ENCODE measurements around the gene FXYD3.

The FXYD3 gene

DNA sequence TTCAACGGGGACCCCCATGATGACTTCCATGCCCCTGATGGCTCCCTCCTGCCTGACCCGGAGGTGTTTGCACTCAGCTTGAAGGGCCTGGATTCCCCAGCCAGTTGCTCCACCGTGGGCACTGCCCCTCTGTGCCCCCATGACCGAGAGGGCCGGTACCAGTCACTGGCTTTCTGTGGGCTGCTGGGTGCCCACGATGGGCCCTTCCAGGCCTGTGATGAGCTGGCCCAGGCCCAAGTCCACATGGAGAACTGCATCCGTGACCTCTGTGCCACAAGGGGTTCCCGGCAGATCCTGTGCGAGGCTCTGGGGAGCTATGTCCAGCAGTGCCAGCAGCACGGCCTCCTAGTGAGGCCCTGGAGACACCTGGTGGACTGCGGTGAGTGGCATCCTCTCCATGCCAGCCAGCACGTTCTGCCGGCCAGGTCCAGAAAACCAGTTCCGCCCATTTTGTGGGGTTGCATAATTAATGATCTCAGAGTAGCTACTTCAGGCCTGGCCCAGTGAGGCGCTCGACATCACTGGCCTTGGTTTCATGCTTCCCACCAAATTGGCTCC, 34.9 kb upstream of the FXYD3 start:
- Mint-ChIP-seq H3K27ac (no peak overlapping the region), H3K27me3 (no peaks in the 10 kb centered on the region), H3K4me3 (no peak overlapping the region), H3K36me3 (no peaks in the 10 kb centered on the region), H3K9me3 (no peaks in the 10 kb centered on the region), H3K4me1 (peaks cover 2% of the 10 kb centered on the region)

GRCh38 chr19:35081201-35081600, 34.4 kb upstream of the FXYD3 start:
- Mint-ChIP-seq H3K27me3 (no peaks in the 10 kb centered on the region), H3K4me3 (no peak overlapping the region), H3K9me3 (no peaks in the 10 kb centered on the region), H3K36me3 (no peaks in the 10 kb centered on the region), H3K27ac (no peak overlapping the region), H3K4me1 (peaks cover 5% of the 10 kb centered on the region)

DNA sequence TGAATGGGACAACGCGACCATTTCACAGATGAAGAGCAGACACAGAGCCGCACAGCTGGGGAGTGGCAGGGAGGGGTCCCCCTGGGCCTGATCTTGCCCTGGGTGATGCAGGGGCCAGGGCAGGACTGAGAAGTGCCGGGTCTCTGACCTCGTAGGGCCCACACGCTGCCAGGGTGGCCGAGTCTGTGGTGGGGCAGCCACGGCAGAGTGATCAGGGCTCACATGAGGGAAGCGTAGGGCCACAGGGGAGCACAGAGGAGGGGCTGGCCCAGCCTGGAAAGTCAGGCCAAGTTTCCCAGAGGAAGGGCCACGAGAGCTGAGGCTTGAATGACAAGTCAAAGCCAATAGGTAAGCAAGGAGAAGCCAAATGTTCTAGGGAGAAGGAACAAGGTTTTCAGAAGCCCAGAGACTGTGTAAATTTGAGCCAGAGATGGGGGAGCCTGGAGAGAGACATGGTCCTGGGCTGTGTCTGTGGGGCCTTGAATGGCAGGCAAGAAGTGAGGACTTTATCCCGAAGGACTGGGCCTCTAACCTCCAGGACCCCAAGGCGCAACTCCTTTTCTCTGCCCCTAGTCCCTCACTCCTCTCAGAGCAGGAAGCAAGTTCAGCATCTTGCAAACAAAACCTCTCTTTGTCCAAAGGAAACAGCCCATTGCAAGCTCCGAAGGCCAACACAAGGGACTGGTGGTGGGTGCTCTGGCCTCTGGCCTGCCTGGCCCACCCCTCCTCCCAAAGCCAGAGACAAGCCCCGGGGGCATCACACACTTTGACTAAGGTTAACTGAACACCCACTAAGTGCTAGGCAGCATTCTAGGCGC, 31.7 kb upstream of the FXYD3 start:
- H3K27me3 Mint-ChIP-seq, result no peaks in the 10 kb centered on the region
- no peak overlapping the region for H3K4me3 Mint-ChIP-seq

DNA sequence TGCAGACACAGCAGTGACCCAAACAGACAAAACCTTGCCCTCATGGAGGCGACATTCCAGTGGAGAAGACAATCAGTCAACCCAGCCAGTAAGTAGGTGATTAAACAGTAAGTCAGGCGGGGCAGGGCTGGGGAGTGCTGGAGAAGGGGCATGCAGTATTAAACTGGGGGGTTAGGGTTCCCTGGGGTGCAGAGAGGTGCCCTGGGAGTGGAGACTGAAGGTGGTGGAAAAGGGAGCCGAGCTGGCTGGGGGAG, 31.2 kb upstream of the FXYD3 start:
- H3K4me3 Mint-ChIP-seq, result no peak overlapping the region
- peaks cover 5% of the 10 kb centered on the region for H3K4me1 Mint-ChIP-seq
- no peaks in the 10 kb centered on the region for H3K9me3 Mint-ChIP-seq
- H3K27me3 Mint-ChIP-seq, result no peaks in the 10 kb centered on the region
- H3K36me3 Mint-ChIP-seq, result no peaks in the 10 kb centered on the region
- H3K27ac Mint-ChIP-seq, result no peak overlapping the region

More for the DNA sequence above, 31.7 kb upstream of the FXYD3 start:
- Mint-ChIP-seq H3K4me1 (peaks cover 5% of the 10 kb centered on the region), H3K9me3 (no peaks in the 10 kb centered on the region), H3K27ac (no peak overlapping the region), H3K36me3 (no peaks in the 10 kb centered on the region)

- Mint-ChIP-seq H3K4me3 (no peak overlapping the region), H3K27ac (no peak overlapping the region), H3K27me3 (peaks cover 4% of the 10 kb centered on the region), H3K4me1 (peaks cover 9% of the 10 kb centered on the region), H3K9me3 (no peaks in the 10 kb centered on the region), H3K36me3 (no peaks in the 10 kb centered on the region)
Measured at GRCh38 chr19:35085947-35086346, 29.7 kb upstream of the FXYD3 start.

DNA sequence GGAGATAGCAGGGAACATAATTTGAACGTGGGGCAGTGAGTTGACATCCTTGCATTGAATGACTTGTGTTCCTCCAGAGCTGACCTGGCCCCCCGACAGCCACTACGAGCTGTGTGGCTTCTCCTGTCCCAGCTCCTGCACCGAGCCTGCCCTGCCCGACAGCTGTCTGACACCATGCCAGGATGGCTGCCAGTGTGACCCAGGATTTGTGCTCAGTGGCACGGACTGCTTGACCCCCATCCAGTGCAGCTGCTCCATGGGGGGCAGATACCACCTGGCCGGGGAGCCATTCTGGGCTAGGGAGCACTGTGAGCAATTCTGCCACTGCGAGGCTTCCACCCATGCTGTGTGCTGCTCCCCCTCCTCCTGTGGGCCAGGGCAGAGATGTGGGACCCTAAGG, 29.2 kb upstream of the FXYD3 start:
- Mint-ChIP-seq H3K4me1 (peaks cover 9% of the 10 kb centered on the region), H3K27me3 (peaks cover 4% of the 10 kb centered on the region), H3K27ac (no peak overlapping the region), H3K4me3 (no peak overlapping the region), H3K36me3 (no peaks in the 10 kb centered on the region), H3K9me3 (no peaks in the 10 kb centered on the region)

DNA sequence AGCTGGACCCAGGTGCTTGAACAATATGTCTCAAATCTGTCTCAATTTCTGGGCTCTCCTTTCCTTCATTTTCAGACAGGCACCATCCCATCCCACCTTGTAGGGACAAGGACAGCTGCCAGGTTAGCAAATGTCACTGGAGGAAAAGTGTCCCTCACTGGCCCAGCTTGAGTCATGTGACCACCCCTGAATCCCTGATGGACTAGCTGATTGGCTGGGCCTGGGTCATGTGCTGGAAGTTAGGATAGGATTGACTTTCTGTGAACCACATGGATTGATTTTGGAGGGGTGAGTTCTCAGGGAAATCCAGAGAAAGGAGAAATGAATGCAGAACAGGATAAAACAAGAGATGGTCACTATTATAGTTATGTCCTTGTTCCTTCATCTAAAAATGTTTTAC, 28.2 kb upstream of the FXYD3 start:
- no peak overlapping the region for H3K27ac Mint-ChIP-seq
- no peak overlapping the region for H3K4me3 Mint-ChIP-seq
- peaks cover 9% of the 10 kb centered on the region for H3K4me1 Mint-ChIP-seq
- H3K36me3 Mint-ChIP-seq, result no peaks in the 10 kb centered on the region
- H3K9me3 Mint-ChIP-seq, result no peaks in the 10 kb centered on the region
- H3K27me3 Mint-ChIP-seq, result peaks cover 4% of the 10 kb centered on the region

DNA sequence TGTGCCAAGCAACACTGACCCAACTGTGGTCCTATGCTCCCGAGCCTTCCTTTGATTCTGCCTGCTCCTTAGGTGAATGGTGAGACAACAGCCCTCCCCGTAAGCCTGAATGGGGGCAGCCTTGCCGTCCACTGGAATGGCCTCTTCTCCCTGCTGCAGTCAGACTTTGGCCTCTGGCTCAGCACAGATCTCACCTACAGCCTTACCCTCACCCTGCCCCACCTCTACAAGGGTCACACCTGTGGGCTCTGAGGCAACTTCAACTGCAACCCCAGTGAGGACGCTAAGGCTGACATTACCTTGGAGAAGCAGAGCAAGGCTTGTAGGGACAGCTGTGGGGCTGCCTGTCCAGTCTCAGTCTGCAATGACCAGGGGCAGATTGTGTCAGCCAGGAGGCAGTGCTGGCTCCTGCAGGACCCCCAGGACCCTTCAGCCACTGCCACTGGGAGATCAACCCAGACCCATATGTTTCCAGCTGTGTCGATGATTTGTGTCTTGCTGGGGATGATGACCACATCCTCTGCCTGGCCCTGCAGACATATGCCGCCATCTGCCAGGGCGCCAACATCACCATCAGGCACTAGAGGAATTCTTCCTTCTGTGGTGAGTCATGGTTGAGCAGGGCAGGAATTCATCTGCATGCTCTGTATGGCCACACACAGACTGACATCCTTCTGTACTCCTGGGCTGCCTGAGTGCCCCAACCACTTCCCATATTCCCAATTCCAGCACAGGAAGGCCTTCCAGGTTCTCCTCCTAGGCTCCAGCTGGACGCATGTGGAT, 27.3 kb upstream of the FXYD3 start:
- Mint-ChIP-seq H3K4me3 (no peak overlapping the region), H3K36me3 (no peaks in the 10 kb centered on the region), H3K4me1 (peaks cover 9% of the 10 kb centered on the region), H3K9me3 (no peaks in the 10 kb centered on the region), H3K27ac (no peak overlapping the region), H3K27me3 (peaks cover 4% of the 10 kb centered on the region)

- peaks cover 9% of the 10 kb centered on the region for H3K4me1 Mint-ChIP-seq
- no peak overlapping the region for H3K4me3 Mint-ChIP-seq
- H3K9me3 Mint-ChIP-seq, result no peaks in the 10 kb centered on the region
- peaks cover 4% of the 10 kb centered on the region for H3K27me3 Mint-ChIP-seq
- no peaks in the 10 kb centered on the region for H3K36me3 Mint-ChIP-seq
- H3K27ac Mint-ChIP-seq, result no peak overlapping the region
Measured at GRCh38 chr19:35089554-35089953, 26.1 kb upstream of the FXYD3 start.

GRCh38 chr19:35090160-35090505, 25.5 kb upstream of the FXYD3 start:
- H3K36me3 Mint-ChIP-seq, result no peaks in the 10 kb centered on the region
- no peak overlapping the region for H3K27ac Mint-ChIP-seq
- peaks cover 9% of the 10 kb centered on the region for H3K4me1 Mint-ChIP-seq
- no peak overlapping the region for H3K4me3 Mint-ChIP-seq
- H3K27me3 Mint-ChIP-seq, result peaks cover 4% of the 10 kb centered on the region
- H3K9me3 Mint-ChIP-seq, result no peaks in the 10 kb centered on the region

DNA sequence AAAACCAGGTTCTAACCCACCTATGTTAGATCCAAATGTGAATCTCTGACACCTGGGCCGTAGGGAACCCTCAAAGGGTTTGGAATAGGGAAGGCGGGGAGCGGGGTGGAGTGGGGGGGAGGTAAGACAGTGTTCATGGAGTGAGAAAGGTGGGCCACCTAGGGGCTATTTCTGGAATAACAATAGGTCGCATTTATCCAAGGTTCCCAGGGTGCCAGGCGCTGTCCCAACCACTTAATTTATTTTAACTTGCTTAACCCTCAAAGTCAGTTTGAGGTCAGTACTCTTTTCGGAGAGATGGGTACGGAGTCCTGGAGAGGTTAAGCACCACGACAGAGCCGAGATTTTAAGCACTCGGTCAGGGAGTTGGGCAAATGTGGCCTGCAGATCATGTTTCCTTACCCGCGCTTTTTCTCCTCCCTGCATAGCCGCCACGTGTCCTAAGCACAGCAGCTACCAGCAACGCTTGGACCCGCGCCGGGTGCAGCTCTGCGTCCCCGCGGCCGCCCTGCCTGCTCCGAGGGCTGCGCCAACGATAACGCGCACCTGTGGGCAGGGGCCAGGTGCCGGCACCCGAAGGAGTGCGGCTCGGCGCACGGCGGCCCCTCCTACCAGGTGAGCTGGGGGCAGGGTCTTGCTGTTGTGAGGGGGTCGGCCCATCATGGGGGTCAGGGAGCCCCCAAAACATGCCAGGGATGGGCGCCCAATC, 25.0 kb upstream of the FXYD3 start:
- Mint-ChIP-seq H3K4me1 (peaks cover 7% of the 10 kb centered on the region), H3K27me3 (peaks cover 4% of the 10 kb centered on the region), H3K4me3 (no peak overlapping the region), H3K27ac (no peak overlapping the region), H3K9me3 (no peaks in the 10 kb centered on the region), H3K36me3 (no peaks in the 10 kb centered on the region)

DNA sequence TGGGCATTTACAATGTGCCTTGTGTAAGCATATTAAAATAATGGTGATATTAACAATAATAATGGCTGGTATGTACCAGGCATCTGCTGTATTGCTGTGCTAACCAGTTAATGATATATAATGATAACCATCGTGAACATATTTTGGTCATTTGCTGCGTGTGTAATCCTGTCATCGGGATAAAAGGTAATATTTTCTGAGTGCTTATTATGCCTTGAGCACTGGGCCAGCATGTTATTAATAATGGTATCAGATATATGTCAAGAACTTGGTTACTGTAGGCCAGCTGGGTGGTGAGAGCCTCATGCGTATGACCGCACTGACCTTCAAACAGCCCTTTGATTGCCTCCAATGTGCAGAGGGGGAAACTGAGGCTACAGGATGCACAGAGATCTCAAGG, 22.2 kb upstream of the FXYD3 start:
- H3K4me1 Mint-ChIP-seq, result peaks cover 4% of the 10 kb centered on the region
- no peak overlapping the region for H3K4me3 Mint-ChIP-seq
- H3K27ac Mint-ChIP-seq, result no peak overlapping the region
- no peaks in the 10 kb centered on the region for H3K36me3 Mint-ChIP-seq
- peaks cover 4% of the 10 kb centered on the region for H3K27me3 Mint-ChIP-seq
- H3K9me3 Mint-ChIP-seq, result no peaks in the 10 kb centered on the region

DNA sequence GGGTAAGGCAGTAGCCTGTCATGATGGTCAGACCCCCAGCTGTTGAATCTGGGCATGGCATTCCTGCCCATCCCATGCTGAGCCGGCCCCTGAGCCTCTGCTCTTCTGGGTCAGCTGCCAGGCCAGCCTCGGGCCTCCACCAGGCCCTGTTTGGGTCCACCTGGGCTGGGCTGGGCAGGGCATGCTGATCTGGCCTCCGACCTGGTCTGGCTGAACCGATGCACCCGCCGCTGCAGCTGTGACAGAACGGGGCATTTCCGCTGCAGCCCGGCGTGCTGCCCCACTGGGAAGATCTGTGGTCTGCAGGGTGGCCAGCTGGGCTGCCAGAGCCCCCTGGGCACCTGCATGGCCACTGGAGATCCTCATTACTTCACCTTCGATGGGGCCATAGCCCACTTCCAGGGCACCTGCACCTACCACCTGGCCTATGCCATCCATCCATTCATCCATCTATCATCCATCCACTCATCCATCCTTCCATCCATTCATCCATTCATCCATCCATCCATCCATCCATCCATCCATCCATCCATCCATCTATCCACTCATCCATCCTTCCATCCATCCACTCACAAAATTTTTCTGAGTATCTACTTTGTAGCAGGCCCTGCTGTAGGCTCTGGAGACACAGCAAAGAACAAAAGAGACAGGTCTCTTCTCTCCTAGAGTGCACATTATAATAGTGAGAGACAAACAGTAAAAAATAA, 21.5 kb upstream of the FXYD3 start:
- Mint-ChIP-seq H3K4me1 (peaks cover 4% of the 10 kb centered on the region), H3K9me3 (no peaks in the 10 kb centered on the region), H3K27me3 (peaks cover 4% of the 10 kb centered on the region), H3K4me3 (no peak overlapping the region), H3K36me3 (no peaks in the 10 kb centered on the region), H3K27ac (no peak overlapping the region)

GRCh38 chr19:35094656-35095055, 21.0 kb upstream of the FXYD3 start:
- no peak overlapping the region for H3K27ac Mint-ChIP-seq
- H3K36me3 Mint-ChIP-seq, result no peaks in the 10 kb centered on the region
- H3K27me3 Mint-ChIP-seq, result peaks cover 4% of the 10 kb centered on the region
- H3K4me1 Mint-ChIP-seq, result peaks cover 4% of the 10 kb centered on the region
- no peak overlapping the region for H3K4me3 Mint-ChIP-seq
- H3K9me3 Mint-ChIP-seq, result no peaks in the 10 kb centered on the region

- no peak overlapping the region for H3K4me3 Mint-ChIP-seq
- H3K4me1 Mint-ChIP-seq, result no peaks in the 10 kb centered on the region
Measured at GRCh38 chr19:35095667-35096368, 19.8 kb upstream of the FXYD3 start.

More at GRCh38 chr19:35095667-35096368, 19.8 kb upstream of the FXYD3 start:
- H3K27me3 Mint-ChIP-seq, result no peaks in the 10 kb centered on the region
- no peaks in the 10 kb centered on the region for H3K9me3 Mint-ChIP-seq
- no peak overlapping the region for H3K27ac Mint-ChIP-seq
- H3K36me3 Mint-ChIP-seq, result no peaks in the 10 kb centered on the region
